Glomerular endothelial cell (primary cell): Measurements from ENCODE around the gene NOVA1. TPM values are rescaled to one million over a fixed set of nuclear protein-coding genes. Genes with fewer than 3 reads are reported as not detected.

Experiments
- DNase-seq: peaks from one replicate; pipeline ENCODE4 v3.0.0-alpha.2; 2011; ENCODE audit warnings: low read depth, low spot score; ENCODE audit errors: extremely low read depth
- total RNA-seq: library from RNA; depleted of rRNA; stranded (reverse); fragments of >200 nt; gene quantifications from 2 replicates; pipeline ENCODE4 v1.2.3, GENCODE V29; 2015

The NOVA1 gene
- total RNA-seq, 1 donor from 2014 or later: 4.5 TPM

- no peak for DNase-seq
Observed at GRCh38 chr14:26594756-26595545, 2.9 kb downstream of the NOVA1 start.

DNA sequence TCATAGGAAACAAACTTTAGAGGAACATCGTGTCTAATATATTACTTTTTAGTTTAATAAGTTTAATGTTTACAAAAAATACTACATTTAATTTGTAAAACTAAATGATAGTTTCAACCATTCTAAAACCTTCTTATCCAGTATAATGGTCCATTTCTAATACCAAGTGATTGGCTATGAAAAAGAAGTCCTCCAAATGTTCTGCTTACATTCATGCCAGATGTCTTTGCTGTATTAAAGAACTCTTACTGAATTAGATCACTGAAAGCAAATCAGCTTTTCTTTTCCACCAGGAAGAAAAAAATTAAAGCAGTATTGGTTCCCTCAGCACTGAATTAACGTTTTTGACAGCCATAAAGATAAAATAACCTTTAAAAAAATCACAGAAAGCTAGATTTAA is 3.7 kb downstream of the NOVA1 start:
- no peak for DNase-seq

DNA sequence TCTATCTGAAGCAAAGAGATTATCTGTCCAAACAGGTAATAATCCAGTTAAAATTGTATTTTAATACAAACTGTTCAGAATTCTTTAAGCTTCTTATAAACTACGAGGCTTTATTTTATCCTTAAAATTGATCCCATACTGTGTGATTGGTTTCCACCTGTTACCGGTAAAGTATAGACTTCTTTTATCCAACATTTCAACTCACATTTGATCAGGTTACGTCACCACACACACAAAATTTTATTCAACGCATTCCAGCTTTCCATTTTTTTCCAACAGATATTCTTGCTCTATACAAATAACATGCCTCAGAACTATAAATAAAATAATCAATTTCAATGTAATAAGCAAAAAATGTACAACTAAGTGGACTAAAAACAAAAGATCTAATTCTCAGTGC is 4.5 kb downstream of the NOVA1 start:
- DNase-seq: no peak

DNA sequence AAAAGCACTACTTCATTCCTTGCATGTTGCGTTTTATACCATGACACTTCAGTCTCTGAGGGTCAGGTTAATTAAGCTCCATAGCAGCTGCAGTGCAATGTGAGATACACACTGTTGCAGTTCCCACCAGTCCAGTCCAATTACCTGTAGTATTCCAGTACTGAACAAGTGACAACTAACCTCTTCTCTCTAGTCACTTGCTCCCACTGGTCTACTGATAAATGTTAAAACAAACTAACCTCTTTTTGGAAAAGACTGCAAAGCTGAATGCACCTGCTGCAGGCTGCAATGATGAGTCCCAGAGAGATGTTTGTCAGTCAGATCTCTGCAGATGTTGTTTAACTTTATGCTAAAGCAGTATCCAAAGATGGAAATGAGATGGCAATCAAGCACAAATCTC is 7.9 kb downstream of the NOVA1 start:
- DNase-seq: no peak

DNA sequence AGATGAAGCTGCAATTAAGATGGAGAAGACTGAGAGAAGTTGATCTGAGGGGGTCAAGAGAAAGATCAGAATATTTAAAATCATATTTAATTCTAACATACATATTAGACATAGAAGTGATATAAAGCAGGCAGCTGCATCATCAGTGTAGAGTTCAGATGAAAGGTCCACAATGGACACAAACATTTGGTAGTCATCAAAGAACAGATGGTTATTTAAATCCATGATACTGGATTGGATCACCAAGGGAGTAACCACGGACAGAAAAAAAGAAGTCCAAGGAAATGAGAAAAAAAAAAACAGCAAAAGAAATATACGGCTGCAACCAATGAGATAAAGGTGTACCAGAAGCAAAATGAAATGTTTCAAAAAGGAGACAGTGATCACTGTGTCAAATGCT is 20.1 kb downstream of the NOVA1 start:
- no peak for DNase-seq

DNA sequence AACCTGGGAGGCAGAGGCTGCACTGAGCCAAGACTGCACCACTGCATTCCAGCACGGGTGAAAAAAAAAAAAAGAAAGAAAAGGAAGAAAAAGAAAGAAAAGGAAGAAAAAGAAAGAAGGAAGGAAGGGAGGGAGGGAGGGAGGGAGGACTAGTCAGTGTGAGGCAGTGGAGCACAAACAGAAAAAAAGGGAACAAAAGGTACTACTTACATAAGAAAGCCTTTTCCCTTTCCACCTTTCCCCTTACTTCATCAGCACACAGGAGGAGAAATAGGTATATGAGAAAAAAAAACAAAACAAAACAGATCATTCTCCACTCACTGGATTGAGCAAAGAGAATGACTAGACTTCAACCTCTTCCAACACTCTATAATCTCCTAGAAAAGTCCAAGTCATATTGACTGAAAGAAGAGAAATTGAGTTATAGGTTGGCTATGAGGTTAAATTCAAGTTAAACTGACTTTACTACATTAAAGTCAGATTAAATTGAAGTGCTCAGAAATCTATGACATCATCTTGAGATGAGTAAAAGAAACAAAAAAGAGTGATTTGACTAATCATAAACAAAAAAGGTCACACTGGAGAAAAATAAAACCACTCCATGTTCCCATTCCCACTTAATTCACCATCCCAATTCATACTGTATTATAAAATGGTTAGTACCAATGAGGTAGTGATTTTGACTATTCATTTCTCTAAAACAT is 43.6 kb downstream of the NOVA1 start:
- DNase-seq: no peak

GRCh38 chr14:26549571-26549970 is 48.3 kb downstream of the NOVA1 start:
- DNase-seq: no peak

DNA sequence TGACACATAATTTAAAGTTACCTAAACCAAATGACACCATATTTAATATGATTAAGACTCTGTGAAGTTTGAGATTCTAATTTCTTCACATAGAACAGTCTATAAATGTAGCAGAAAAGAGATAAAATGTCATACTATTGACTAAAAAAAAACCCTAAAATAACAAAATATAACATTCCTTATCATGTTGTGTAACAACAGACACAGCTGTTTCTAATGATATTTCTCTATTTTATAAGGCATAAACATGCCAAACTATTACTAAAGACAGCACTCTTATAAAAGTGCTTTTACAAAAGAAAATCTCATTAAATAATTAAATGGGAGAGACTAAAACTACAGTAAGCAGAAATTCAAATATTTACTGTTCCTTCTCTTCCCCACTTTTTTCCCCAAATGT is 49.4 kb downstream of the NOVA1 start:
- no peak for DNase-seq

DNA sequence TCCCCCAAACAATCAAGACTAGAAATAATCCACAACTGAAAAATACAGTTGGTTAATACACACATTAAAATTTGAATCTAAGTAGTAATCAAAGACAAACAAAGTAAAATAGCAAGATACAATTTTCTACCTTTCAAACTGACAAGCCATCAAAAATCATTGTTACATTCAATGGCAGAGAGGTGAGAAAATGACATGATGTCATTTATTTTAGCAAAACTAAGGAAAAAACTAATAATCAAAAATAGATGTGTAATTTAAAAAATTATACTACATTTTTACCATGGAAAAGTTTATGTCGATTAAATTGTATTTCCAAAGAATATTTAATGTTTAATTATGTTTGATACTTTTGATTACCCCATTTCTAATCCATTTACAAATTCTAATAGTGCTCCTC is 59.7 kb downstream of the NOVA1 start:
- no peak for DNase-seq

- DNase-seq: peak; percentile 3
Observed at GRCh38 chr14:26531894-26532293, 65.9 kb downstream of the NOVA1 start.

DNA sequence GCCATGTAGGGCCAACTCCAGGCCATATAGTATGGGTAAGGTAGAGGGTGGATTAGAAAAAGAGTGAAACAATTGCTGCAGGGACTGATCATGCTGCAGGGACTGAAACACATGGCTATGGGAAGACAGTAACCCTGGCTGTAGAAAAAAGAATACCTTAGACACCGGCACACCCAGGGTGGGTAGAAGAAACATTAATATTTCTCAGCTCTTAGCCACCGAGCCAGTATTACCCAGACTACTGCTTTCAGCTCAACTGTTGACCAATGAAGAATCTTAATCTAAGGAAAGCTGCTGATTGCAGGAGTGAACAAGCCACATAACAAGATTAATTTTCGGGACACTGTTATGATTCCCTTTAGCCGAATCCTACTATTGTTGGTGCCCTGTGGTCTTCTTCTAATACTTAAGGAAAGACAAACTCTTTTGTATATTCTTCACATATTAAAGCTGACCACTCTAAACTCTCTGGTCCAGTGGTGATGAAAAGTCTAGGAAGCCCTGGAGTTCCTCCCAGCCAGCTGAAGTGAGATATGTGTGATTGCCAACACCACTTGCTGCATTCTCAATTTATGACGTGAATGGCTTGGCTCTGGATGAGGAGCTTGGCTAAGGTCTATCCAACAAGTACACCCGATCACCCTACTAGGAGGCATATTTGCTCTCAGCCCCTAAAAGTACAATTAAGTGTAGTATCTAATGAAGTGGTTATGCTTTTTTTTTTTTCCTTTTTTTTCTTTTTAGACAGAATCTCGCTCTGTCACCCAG is 69.2 kb downstream of the NOVA1 start:
- DNase-seq: no peak

DNA sequence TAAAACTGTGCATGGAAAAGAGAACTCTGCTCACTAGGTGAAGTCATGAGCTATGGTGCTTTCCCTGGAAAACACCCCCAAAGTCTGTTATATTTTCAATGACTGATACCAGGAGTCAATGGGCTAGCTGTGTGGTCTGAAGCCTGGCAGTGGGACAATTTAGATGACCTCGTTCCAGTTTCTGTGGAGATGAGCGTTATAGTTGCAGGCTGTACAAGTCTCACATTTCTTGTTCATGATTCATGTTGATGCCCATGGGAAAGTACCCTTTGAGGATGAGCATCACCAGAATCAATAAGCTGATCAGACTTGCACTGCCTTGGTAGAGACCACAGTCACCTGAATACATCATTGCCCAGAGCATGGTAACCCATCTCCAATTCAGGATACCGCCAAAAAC is 70.7 kb downstream of the NOVA1 start:
- DNase-seq: no peak

DNA sequence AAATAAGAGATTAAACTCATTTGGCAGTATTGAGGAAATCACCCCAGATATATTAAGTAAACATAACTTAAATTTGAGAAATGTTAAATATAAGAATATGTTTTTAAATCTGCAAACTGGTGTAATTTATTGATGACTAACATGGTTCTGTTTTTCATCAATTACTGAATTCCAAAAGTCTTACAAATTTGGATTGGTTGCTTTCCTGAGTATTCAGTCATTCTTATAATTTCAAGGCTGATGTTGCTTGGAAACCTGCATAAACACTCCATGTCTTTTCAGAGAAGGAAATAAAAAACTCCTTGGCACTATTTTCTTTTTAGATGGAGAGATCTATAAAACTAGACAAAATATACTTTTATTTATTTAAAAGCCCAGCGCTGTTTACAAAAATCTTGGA is 71.7 kb downstream of the NOVA1 start:
- DNase-seq: no peak

DNA sequence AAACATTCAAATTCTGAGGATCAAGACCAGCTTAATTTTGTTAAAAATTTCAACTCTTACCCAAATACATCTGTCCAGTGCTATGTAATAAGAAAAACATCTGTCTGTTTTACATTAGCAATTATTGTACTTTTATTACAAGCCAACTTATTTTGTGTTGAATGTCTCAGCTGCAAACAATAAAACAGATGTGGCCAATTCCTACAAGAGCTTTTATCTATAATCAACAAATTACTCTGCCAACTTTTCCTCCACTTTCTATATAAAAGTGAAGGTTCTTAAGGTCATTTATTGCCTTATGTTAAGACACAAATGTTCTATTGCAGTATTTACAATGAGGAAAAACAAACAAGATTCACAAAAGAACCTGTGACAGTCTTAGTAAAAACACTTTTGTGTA is 72.7 kb downstream of the NOVA1 start:
- DNase-seq: no peak

DNA sequence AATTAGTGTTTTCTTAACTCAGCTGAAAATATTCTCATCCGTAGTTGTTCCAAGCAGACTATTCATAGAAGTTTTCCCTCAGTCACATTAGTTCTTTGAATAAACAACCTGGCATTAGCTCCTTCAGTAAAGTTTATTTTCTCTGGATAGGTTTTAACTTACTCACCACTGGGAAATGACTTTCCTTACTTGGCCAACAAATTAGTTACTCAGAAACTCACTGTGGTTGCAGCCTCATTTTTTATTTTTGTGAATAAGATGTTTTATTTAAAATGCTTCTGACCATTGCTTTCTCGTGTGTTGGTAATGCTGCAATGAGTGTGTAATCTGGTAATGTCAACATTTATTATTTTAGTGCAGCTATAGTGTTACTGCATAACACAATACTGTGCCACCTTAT is 74.9 kb downstream of the NOVA1 start:
- DNase-seq: no peak

GRCh38 chr14:26517771-26518170 is 80.1 kb downstream of the NOVA1 start:
- DNase-seq: no peak

GRCh38 chr14:26500028-26500427 is 97.8 kb downstream of the NOVA1 start:
- no peak for DNase-seq

- DNase-seq: no peak
Observed at GRCh38 chr14:26499546-26499945, 98.3 kb downstream of the NOVA1 start.

- no peak for DNase-seq
Observed at GRCh38 chr14:26486922-26487321, 110.9 kb downstream of the NOVA1 start.

DNA sequence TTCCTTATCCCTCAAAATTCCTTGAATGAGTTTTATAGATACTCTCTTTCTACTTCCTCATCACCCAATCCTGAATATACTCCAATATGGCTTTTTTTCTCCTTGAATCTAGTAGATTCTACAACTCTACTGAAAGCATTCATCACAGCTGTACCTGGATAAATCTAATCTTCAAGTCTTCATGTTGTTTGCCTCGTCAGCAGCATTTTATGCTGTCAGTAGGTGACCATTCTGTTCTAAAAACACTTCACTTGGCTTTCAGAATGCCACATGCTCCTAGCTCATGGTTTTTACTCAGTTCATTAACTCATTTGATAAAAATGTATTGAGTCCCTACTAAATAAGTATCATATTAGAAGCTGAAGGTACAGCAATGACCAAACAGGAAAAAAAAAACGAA is 113.3 kb downstream of the NOVA1 start:
- no peak for DNase-seq

GRCh38 chr14:26478967-26479366 is 118.9 kb downstream of the NOVA1 start:
- no peak for DNase-seq

GRCh38 chr14:26466862-26467261 is 131.0 kb downstream of the NOVA1 start:
- DNase-seq: no peak
